ENCODE measurements around the gene LRRC8A.

LRRC8A gene

DNA sequence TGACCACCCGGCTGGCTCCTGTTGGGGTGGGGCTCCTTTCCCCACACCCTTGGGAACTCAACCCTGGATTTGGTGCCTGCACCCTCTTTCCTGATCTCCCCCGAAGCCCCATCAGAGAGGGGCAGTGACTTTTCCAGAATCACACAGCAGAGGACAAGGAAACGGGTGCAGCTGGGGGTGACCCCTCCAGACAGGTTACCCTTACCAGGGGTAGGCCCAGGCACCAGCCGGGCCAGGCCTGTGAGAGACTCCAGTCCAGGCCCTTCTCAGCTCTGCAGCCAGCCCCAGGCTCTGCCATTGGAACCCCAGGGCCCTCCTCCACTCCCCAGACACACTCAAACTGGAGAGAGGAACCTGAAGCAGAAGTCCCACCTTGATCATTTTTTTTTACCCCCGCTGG, 19.9 kb downstream of the LRRC8A start:
- Histone ChIP-seq H3K27ac (peak overlapping the region; percentile 80 to 83), H3K27me3 (no peaks in the 10 kb centered on the region), H3K4me1 (peaks cover 0 to 72% (median 44%) of the 10 kb centered on the region in 4 donors), H3K4me3 (no peak overlapping the region), H3K36me3 (peaks cover 21 to 49% (median 39%) of the 10 kb centered on the region in 3 donors), H3K9me3 (no peaks in the 10 kb centered on the region)
- TF ChIP-seq, protein P1, sequence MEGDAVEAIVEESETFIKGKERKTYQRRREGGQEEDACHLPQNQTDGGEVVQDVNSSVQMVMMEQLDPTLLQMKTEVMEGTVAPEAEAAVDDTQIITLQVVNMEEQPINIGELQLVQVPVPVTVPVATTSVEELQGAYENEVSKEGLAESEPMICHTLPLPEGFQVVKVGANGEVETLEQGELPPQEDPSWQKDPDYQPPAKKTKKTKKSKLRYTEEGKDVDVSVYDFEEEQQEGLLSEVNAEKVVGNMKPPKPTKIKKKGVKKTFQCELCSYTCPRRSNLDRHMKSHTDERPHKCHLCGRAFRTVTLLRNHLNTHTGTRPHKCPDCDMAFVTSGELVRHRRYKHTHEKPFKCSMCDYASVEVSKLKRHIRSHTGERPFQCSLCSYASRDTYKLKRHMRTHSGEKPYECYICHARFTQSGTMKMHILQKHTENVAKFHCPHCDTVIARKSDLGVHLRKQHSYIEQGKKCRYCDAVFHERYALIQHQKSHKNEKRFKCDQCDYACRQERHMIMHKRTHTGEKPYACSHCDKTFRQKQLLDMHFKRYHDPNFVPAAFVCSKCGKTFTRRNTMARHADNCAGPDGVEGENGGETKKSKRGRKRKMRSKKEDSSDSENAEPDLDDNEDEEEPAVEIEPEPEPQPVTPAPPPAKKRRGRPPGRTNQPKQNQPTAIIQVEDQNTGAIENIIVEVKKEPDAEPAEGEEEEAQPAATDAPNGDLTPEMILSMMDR (IDR thresholded peaks at IDR 0.05): no peak
- intact Hi-C loops (cut with DNase I; ENCODE audit: low total_unique reads): no loop called here
- no peak for DNase-seq

DNA sequence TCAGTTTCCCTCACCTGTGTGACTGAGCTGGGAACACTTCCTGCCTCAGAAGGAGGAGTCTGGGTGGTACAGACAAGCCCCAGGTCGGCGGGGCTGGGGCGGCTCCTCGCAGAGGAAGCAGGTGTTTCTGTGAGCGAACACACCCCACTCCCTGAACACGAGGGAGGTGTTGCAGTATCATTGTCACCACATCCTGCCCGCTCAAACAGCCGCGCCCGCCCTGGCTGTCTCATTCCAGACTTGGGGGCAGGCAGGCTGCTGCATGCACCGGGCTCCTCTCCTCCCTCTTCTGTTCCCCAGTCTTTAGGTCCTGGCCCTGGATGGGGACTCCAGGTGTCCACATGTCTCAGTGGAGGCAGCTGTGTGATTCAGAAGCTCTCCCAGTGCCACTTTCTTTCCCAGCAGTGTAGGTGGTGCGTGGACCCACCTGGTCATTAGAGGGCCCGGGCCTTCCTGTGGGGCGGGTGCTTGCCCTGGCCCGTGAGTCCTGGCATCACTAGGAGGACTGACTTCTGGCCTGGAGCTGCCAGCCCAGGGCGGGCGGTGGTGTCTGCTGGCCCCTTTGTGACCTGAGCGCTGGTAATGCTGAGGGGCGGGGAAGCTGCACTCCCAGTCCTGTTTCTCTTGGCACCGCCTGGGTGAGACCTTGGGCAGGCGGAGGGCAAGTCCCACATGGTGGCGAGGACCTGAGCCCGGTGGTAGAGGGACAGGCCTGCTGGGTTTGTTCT, 20.6 kb downstream of the LRRC8A start:
- Histone ChIP-seq H3K27me3 (no peaks in the 10 kb centered on the region), H3K4me3 (no peak overlapping the region), H3K9me3 (no peaks in the 10 kb centered on the region), H3K27ac (peak overlapping the region; percentile 80 to 83), H3K4me1 (peaks cover 0 to 72% (median 45%) of the 10 kb centered on the region in 4 donors), H3K36me3 (peaks cover 21 to 49% (median 39%) of the 10 kb centered on the region in 3 donors)
- TF ChIP-seq, protein P1 (IDR thresholded peaks at IDR 0.05): no peak
- intact Hi-C loops (cut with DNase I; ENCODE audit: low total_unique reads): no loop called here
- DNase-seq: peak; percentile 47 to 91

DNA sequence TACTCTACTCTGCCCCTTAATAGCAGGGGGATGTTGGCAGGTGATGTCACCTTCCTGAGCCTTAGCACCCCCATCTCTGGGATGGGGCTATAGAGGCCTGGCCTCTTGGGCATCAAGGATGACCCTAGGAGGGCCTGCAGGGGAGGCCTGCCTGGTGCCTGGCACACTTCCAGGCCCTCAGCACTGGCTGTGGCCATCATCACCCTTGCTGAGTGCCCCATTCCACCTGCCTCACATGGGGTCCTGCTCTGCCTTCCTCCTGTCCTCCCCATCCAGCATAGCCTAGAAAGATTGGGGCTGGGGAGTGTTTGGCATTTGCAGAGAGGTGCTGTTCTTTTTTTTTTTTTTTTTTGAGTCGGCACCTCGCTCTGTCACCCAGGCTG, 21.1 kb downstream of the LRRC8A start:
- Histone ChIP-seq H3K4me1 (peaks cover 0 to 72% (median 45%) of the 10 kb centered on the region in 4 donors), H3K36me3 (peaks cover 24 to 49% (median 41%) of the 10 kb centered on the region in 3 donors), H3K27ac (peak overlapping the region; percentile 80 to 83), H3K4me3 (no peak overlapping the region), H3K9me3 (no peaks in the 10 kb centered on the region), H3K27me3 (no peaks in the 10 kb centered on the region)
- intact Hi-C loops (cut with DNase I; ENCODE audit: low total_unique reads): no loop called here
- DNase-seq: no peak
- TF ChIP-seq, protein P1 (IDR thresholded peaks at IDR 0.05): no peak

DNA sequence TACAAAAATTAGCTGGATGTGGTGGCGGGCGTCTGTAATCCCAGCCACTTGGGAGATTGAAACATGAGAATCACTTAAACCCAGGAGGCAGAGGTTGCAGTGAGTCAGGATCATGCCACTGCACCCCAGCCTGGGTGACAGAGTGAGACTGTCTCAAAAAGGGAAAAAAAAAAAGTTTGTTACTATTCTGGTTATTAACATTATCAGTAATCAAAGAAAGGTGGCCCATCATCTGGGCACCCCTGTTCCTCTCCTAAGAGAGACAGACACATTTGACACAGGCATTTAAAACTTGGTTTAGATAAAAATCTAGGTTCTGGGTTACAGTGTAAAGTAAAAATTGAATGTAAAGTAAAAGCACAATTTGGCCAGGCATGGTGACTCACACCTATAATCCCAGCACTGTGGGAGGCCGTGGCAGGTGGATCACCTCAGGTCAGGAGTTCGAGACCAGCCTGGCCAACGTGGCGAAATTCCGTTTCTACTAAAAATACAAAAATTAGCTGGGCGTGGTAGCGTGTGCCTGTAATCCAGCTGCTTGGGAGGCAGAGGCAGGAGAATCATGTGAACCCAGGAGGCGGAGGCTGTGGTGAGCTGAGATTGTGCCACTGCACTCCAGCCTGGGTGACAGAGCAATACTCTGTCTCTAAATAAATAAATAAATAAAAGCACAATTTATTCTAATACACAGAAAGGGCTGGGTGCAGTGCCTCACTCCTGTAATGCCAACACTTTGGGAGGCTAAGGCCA, 22.1 kb downstream of the LRRC8A start:
- Histone ChIP-seq H3K36me3 (peaks cover 25 to 49% (median 41%) of the 10 kb centered on the region in 3 donors), H3K4me1 (peaks cover 0 to 69% (median 41%) of the 10 kb centered on the region in 4 donors), H3K4me3 (no peak overlapping the region), H3K27ac (peak overlapping the region; percentile 80 to 83), H3K9me3 (no peaks in the 10 kb centered on the region), H3K27me3 (no peaks in the 10 kb centered on the region)
- no peak for DNase-seq
- TF ChIP-seq, protein P1 (IDR thresholded peaks at IDR 0.05): no peak
- intact Hi-C loops (cut with DNase I; ENCODE audit: low total_unique reads): no loop called here

DNA sequence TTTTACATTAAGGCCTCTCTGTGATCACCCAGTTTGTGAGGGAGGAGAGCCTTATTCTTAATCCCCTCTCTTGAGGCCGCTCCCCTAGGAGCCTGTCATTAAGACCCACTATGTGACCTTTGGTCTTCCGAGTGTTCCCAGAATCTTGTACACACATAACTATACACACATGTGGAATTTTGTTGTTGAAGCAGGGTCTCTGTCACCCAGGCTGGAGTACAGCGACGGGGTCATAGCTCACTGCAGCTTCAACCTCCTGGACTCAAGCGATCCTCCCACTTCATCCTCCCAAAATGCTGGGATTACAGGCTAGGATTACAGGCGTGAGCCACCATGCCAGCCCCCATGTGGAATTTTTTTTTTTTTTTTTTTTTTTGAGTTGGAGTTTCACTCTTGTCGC, 24.0 kb downstream of the LRRC8A start:
- intact Hi-C loops (cut with DNase I; ENCODE audit: low total_unique reads): no loop called here
- peaks cover 0 to 70% (median 54%) of the 10 kb centered on the region in 4 donors for H3K4me1 ChIP-seq
- H3K27ac ChIP-seq: peak overlapping the region; percentile 80 to 83
- peaks cover 38 to 58% (median 46%) of the 10 kb centered on the region in 3 donors for H3K36me3 ChIP-seq
- no peaks in the 10 kb centered on the region for H3K27me3 ChIP-seq
- no peak overlapping the region for H3K4me3 ChIP-seq
- H3K9me3 ChIP-seq: no peaks in the 10 kb centered on the region
- TF ChIP-seq, protein P1 (IDR thresholded peaks at IDR 0.05): no peak
- no peak for DNase-seq
